ENCODE data around the gene MMP13. TPM values are rescaled to one million over a fixed set of nuclear protein-coding genes. Genes with fewer than 3 reads are reported as not detected.

MMP13 gene
- total and polyA plus RNA-seq, 2 of the 4 experiments (the other 2 are of a cell fraction): not detected

DNA sequence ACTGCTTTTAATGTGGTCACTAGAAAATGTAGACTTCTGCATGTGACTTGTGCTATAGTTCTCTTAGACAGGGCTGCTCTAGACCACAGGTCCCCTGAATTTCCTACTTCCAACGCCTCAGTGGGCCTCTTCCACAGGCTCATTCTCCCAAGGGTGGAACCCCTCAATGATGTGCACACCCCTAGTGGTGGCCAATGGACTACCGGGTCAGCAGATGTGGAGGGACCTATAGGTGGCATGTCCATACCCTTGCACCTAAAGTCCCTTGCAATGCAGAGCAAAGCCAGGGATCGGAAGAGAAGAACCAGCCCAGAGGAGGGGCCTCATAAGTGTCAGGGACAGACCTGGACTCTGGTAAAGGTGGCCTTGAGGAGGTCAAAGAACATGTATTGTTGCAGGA, 20.0 kb downstream of the MMP13 start:
- no TSS peak for BruUV-seq (replicated peaks)
- H3K14ac ChIP-seq (replicated peaks; ENCODE audit: low read depth, low read length): no peak overlapping the region
- no peak overlapping the region for H2AK9ac ChIP-seq (replicated peaks; ENCODE audit: low read depth, low read length, poor library complexity)
- no peak overlapping the region for H2AK5ac ChIP-seq (ENCODE audit: low read depth, low read length)
- no peak overlapping the region for H3K23ac ChIP-seq (ENCODE audit: low read depth, low read length)
- no peaks in the 10 kb centered on the region for H3K9me1 ChIP-seq (ENCODE audit: insufficient read depth, low read length)
- H2BK120ac ChIP-seq (ENCODE audit: low read depth, low read length): no peak overlapping the region
- in situ Hi-C loops (cut with MboI; ENCODE audit: low sequenced_read_pairs): no loop called here
- no peak overlapping the region for H4K8ac ChIP-seq (ENCODE audit: low read depth in 2 of 2, low read length in 2 of 2)
- H3K79me1 ChIP-seq (ENCODE audit: low read depth in 1 of 2, low read length in 2 of 2): no peaks in the 10 kb centered on the region
- no peak overlapping the region for H3K56ac ChIP-seq (ENCODE audit: extremely low read depth, insufficient read depth, low read length)
- H4K5ac ChIP-seq (ENCODE audit: low read depth, low read length): no peak overlapping the region
- peaks cover 21% of the 10 kb centered on the region for H3K27me3 ChIP-seq (ENCODE audit: control insufficient read depth, insufficient read depth, low read length)
- ChIA-PET CTCF (no interaction called here), POLR2A (ENCODE audit: unreplicated experiment) (no interaction called here)
- TF ChIP-seq, protein P1, sequence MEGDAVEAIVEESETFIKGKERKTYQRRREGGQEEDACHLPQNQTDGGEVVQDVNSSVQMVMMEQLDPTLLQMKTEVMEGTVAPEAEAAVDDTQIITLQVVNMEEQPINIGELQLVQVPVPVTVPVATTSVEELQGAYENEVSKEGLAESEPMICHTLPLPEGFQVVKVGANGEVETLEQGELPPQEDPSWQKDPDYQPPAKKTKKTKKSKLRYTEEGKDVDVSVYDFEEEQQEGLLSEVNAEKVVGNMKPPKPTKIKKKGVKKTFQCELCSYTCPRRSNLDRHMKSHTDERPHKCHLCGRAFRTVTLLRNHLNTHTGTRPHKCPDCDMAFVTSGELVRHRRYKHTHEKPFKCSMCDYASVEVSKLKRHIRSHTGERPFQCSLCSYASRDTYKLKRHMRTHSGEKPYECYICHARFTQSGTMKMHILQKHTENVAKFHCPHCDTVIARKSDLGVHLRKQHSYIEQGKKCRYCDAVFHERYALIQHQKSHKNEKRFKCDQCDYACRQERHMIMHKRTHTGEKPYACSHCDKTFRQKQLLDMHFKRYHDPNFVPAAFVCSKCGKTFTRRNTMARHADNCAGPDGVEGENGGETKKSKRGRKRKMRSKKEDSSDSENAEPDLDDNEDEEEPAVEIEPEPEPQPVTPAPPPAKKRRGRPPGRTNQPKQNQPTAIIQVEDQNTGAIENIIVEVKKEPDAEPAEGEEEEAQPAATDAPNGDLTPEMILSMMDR (conservative IDR thresholded peaks at IDR 0.05; ENCODE audit: low read depth, low read length): 0 out of 2 replicates have a peak, but pooled peaks have one; percentile 7
- TF ChIP-seq, protein P2, sequence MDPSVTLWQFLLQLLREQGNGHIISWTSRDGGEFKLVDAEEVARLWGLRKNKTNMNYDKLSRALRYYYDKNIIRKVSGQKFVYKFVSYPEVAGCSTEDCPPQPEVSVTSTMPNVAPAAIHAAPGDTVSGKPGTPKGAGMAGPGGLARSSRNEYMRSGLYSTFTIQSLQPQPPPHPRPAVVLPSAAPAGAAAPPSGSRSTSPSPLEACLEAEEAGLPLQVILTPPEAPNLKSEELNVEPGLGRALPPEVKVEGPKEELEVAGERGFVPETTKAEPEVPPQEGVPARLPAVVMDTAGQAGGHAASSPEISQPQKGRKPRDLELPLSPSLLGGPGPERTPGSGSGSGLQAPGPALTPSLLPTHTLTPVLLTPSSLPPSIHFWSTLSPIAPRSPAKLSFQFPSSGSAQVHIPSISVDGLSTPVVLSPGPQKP (IDR thresholded peaks at IDR 0.05; ENCODE audit: borderline replicate concordance, low read depth, low read length): no peak
- no peak overlapping the region for H2BK5ac ChIP-seq (ENCODE audit: low read depth, low read length, poor library complexity, severe bottlenecking)
- H3K18ac ChIP-seq (ENCODE audit: low read depth, low read length): no peak overlapping the region
- no peak overlapping the region for H3K9ac ChIP-seq (ENCODE audit: low read depth, low read length)
- H3K4me1 ChIP-seq (ENCODE audit: control insufficient read depth, insufficient read depth, low read length): no peaks in the 10 kb centered on the region
- H4K20me1 ChIP-seq (ENCODE audit: insufficient read depth, low read length): no peaks in the 10 kb centered on the region
- no peak for ATAC-seq (ENCODE audit: low read depth)
- intact Hi-C loops (cut with micrococcal nuclease): no loop called here
- H3K27ac ChIP-seq (ENCODE audit: insufficient read depth, low read length): no peak overlapping the region
- no peak overlapping the region for H3K4ac ChIP-seq (ENCODE audit: low read depth, low read length)
- DNase-seq: no peak
- H3K4me3 ChIP-seq (ENCODE audit: insufficient read depth, low read depth, low read length): no peak overlapping the region
- H3K36me3 ChIP-seq (ENCODE audit: control insufficient read depth, insufficient read depth, low read length): no peaks in the 10 kb centered on the region
- no peak overlapping the region for H2BK15ac ChIP-seq (ENCODE audit: low read depth, low read length)
- dilution Hi-C loops (cut with HindIII; ENCODE audit: low sequenced_read_pairs, unreplicated experiment): no loop called here
- no peak overlapping the region for H2AFZ ChIP-seq (replicated peaks; ENCODE audit: low read length, poor library complexity)
- no peak overlapping the region for H3K4me2 ChIP-seq (ENCODE audit: low read depth, low read length)
- H3K9me3 ChIP-seq (ENCODE audit: control insufficient read depth, insufficient read depth, low read length): no peaks in the 10 kb centered on the region
- H4K91ac ChIP-seq (ENCODE audit: insufficient read depth, low read depth, low read length): no peak overlapping the region
- H2BK20ac ChIP-seq (ENCODE audit: low read depth, low read length): no peak overlapping the region
- WGBS, 2 experiments (ENCODE audit: extremely low coverage in 2 of 2, insufficient read length in 1 of 2): 86% methylated on average over 1 of the region's 3 CpGs; no CpG with 5 or more reads in 1 of the 2 experiments
